Left lung (tissue), 10 donors: Measurements from ENCODE around the gene LIN7A. TPM values are rescaled to one million over a fixed set of nuclear protein-coding genes. Genes with fewer than 3 reads are reported as not detected.

Experiments used
- ATAC-seq: fragments of 200-7000 bp; cut with Tn5 transposase; one replicate; pipeline ENCODE4 v1.9.1; 2020; ENCODE audit warnings: moderate library complexity
- DNase-seq, 4 donors: peaks; one replicate each; pipeline ENCODE4 v3.0.0-alpha.2; 2013 to 2020
- H3K27ac ChIP-seq, 2 donors: fragments of 200-600 bp; sonication (generic) in 1 of 2; one replicate each; pipeline versions ENCODE4 v1.5.0 to v1.8.0; 2020 to 2021
- H3K27me3 ChIP-seq, 2 donors: fragments of 200-600 bp; sonication (generic) in 1 of 2; one replicate each; pipeline versions ENCODE4 v1.5.0 to v1.8.0; 2020 to 2021
- H3K36me3 ChIP-seq, 2 donors: fragments of 200-600 bp; sonication (generic) in 1 of 2; one replicate each; pipeline versions ENCODE4 v1.5.0 to v1.8.0; 2020 to 2021
- H3K4me1 ChIP-seq, 2 donors: fragments of 200-600 bp; one replicate each; pipeline ENCODE4 v1.8.0; 2021
- H3K4me3 ChIP-seq, 2 donors: fragments of 200-600 bp; sonication (generic) in 1 of 2; one replicate each; pipeline versions ENCODE4 v1.5.0 to v1.8.0; 2020 to 2021; ENCODE audit warnings: mild to moderate bottlenecking in 1 of 2
- H3K9me3 ChIP-seq, 2 donors: fragments of 200-600 bp; sonication (generic) in 1 of 2; one replicate each; pipeline versions ENCODE4 v1.5.0 to v1.8.0; 2020 to 2021
- intact Hi-C, 2 donors: fragments of 100-400 bp; cut with DNase I; formaldehyde crosslinking; loops; one replicate each; pipeline versions ENCODE4 v1.11.2 to v1.14.2; 2022
- polyA plus RNA-seq, 6 donors: library from polyadenylated mRNA; unstranded; fragments of 120-200 nt; gene quantifications; one replicate each; pipeline ENCODE4 v1.2.1, GENCODE V29; 2013; ENCODE audit not compliant: insufficient read length in 6 of 6
- total RNA-seq, 2 donors: library from RNA; stranded (reverse); fragmentation: NEBNext Ultra II Directional; extraction: Animal tissue kit (Norgen Biotek cat#: 25700); gene quantifications; one replicate each; pipeline ENCODE4 v1.2.1, GENCODE V29; 2021
- TF ChIP-seq, protein P1 (sequence below), 2 donors: fragments of 200-600 bp; sonication (generic) in 1 of 2; IDR thresholded peaks; one replicate each; pipeline versions ENCODE4 v1.5.0 to v1.8.0; 2021; ENCODE audit warnings: antibody characterized with exemption in 2 of 2
- donor health status: DM: no; HTN: yes; CAD: no.
- donor health status: DM: no; HTN: no; CAD: no.

The LIN7A gene
- total and polyA plus RNA-seq, 8 donors = 9.9 to 22.7 (median 17.6) TPM

DNA sequence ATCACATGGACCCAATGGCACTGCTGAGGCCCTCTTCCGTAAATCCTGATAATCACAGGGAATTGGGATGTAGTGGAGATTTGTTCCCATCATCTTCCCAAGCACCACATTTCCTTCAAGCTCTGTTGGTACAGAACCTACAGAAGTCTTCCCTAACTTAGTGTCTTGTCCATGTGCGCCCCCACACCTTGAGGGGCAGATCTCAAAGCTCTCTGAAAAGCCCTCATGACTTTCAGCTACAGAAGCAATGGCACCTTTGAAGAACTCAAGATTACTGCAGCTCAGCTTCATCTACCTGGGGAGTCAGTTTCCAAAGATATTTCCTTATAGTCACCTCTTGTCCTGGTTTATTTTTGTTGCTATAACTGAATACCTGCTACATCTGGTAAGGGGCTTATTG lies 166.8 kb downstream of the LIN7A start:
- intact Hi-C loops = no loop called here
- TF ChIP-seq, protein P1, sequence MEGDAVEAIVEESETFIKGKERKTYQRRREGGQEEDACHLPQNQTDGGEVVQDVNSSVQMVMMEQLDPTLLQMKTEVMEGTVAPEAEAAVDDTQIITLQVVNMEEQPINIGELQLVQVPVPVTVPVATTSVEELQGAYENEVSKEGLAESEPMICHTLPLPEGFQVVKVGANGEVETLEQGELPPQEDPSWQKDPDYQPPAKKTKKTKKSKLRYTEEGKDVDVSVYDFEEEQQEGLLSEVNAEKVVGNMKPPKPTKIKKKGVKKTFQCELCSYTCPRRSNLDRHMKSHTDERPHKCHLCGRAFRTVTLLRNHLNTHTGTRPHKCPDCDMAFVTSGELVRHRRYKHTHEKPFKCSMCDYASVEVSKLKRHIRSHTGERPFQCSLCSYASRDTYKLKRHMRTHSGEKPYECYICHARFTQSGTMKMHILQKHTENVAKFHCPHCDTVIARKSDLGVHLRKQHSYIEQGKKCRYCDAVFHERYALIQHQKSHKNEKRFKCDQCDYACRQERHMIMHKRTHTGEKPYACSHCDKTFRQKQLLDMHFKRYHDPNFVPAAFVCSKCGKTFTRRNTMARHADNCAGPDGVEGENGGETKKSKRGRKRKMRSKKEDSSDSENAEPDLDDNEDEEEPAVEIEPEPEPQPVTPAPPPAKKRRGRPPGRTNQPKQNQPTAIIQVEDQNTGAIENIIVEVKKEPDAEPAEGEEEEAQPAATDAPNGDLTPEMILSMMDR (IDR thresholded peaks at IDR 0.05) = no peak
- DNase-seq = no peak

GRCh38 chr12:80769553-80770140 lies 168.1 kb downstream of the LIN7A start:
- TF ChIP-seq, protein P1 (IDR thresholded peaks at IDR 0.05) = no peak
- Histone ChIP-seq H3K27ac (no peak overlapping the region), H3K27me3 (no peaks in the 10 kb centered on the region), H3K4me1 (no peaks in the 10 kb centered on the region), H3K9me3 (no peaks in the 10 kb centered on the region), H3K36me3 (no peaks in the 10 kb centered on the region), H3K4me3 (no peak overlapping the region)
- DNase-seq (no peak), ATAC-seq (no peak)
- intact Hi-C loops = no loop called here

More for the DNA sequence above, 166.8 kb downstream of the LIN7A start:
- ATAC-seq = no peak
- H3K4me1 ChIP-seq = no peaks in the 10 kb centered on the region
- no peaks in the 10 kb centered on the region for H3K9me3 ChIP-seq
- H3K27me3 ChIP-seq = no peaks in the 10 kb centered on the region
- no peak overlapping the region for H3K4me3 ChIP-seq
- no peak overlapping the region for H3K27ac ChIP-seq
- H3K36me3 ChIP-seq = no peaks in the 10 kb centered on the region

GRCh38 chr12:80766897-80767296 lies 170.8 kb downstream of the LIN7A start:
- Histone ChIP-seq H3K9me3 (no peaks in the 10 kb centered on the region), H3K27me3 (no peaks in the 10 kb centered on the region), H3K36me3 (no peaks in the 10 kb centered on the region), H3K4me1 (no peaks in the 10 kb centered on the region), H3K4me3 (no peak overlapping the region), H3K27ac (no peak overlapping the region)
- intact Hi-C loops = no loop called here
- TF ChIP-seq, protein P1 (IDR thresholded peaks at IDR 0.05) = no peak
- DNase-seq (peak in 1 of 4 donors; percentile 1), ATAC-seq (no peak)

DNA sequence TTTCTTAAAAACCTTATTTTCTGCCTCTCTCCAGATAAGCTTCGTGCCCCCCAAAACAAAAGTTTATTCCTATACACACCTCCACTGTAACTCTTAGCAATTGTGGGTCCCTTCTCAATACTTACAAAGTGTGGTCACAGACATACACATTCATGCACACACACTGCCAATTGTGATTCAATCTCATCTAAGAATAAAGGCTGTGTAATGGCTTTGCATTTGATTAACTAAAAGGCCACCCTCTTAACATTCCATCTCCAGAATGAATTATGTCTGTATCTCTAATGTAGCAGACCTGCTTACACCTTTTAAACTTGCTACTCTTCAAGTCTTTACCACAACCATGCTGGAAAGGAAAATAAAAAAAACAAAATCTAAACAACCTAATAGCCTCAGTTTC lies 171.5 kb downstream of the LIN7A start:
- ATAC-seq = no peak
- intact Hi-C loops = no loop called here
- H3K4me3 ChIP-seq = no peak overlapping the region
- H3K27me3 ChIP-seq = no peaks in the 10 kb centered on the region
- H3K27ac ChIP-seq = no peak overlapping the region
- TF ChIP-seq, protein P1 (IDR thresholded peaks at IDR 0.05) = no peak
- DNase-seq = no peak
- H3K36me3 ChIP-seq = no peaks in the 10 kb centered on the region
- H3K9me3 ChIP-seq = no peaks in the 10 kb centered on the region
- H3K4me1 ChIP-seq = no peaks in the 10 kb centered on the region

- intact Hi-C loops = loop anchor here in 1 of 2 donors (5.0 kb wide), 1 partner anchor 352 kb away; no protein-coding TSS in a partner anchor
- no peak overlapping the region for H3K4me3 ChIP-seq
- ATAC-seq (peak; percentile 38), DNase-seq (peak in 2 of 4 donors; percentile 41 to 54)
- H3K27me3 ChIP-seq = no peaks in the 10 kb centered on the region
- H3K4me1 ChIP-seq = no peaks in the 10 kb centered on the region
- TF ChIP-seq, protein P1 (IDR thresholded peaks at IDR 0.05) = peak in 1 of 2 donors; percentile 38
- no peak overlapping the region for H3K27ac ChIP-seq
- no peaks in the 10 kb centered on the region for H3K36me3 ChIP-seq
- H3K9me3 ChIP-seq = no peaks in the 10 kb centered on the region
Measured at GRCh38 chr12:80763874-80764273, 173.9 kb downstream of the LIN7A start.
